Chondrocyte (in vitro differentiated cells): ENCODE measurements around the gene ZG16. TPM values are rescaled to one million over a fixed set of nuclear protein-coding genes. Genes with fewer than 3 reads are reported as not detected.
"Not testable (repeated sequence)": the region's sequence is repeated elsewhere in the genome, so short reads cannot be mapped to it uniquely, and the experiment has no call there.

Source experiments
- DNase-seq: peaks from one replicate; pipeline ENCODE4 v3.0.0; 2021; ENCODE audit warnings: mixed read lengths, low spot score
- H3K27ac Mint-ChIP-seq: one replicate; pipeline ENCODE4 v1.8.0; 2021; ENCODE audit warnings: mild to moderate bottlenecking, moderate library complexity, mixed read lengths; ENCODE audit not compliant: unreplicated experiment
- H3K27me3 Mint-ChIP-seq: 2 replicates; pipeline ENCODE4 v1.8.0; 2021; ENCODE audit warnings: low read depth, mixed read lengths
- H3K36me3 Mint-ChIP-seq: 2 replicates; pipeline ENCODE4 v1.8.0; 2021; ENCODE audit warnings: low read depth, mixed read lengths
- H3K4me1 Mint-ChIP-seq: 2 replicates; pipeline ENCODE4 v1.8.0; 2021; ENCODE audit warnings: low read depth, mild to moderate bottlenecking, mixed read lengths
- H3K4me3 Mint-ChIP-seq: one replicate; pipeline ENCODE4 v1.8.0; 2021; ENCODE audit warnings: mild to moderate bottlenecking, moderate library complexity, mixed read lengths; ENCODE audit not compliant: unreplicated experiment
- H3K9me3 Mint-ChIP-seq: 2 replicates; pipeline ENCODE4 v1.8.0; 2021; ENCODE audit warnings: low read depth, mixed read lengths
- CTCF ChIP-seq: fragments of 200-600 bp; sonication (generic); IDR thresholded peaks from 2 replicates; pipeline ENCODE4 v1.5.0; 2021; ENCODE audit warnings: antibody characterized with exemption, mild to moderate bottlenecking, moderate library complexity
- total RNA-seq: library from RNA; stranded (reverse); gene quantifications from 3 replicates; pipeline ENCODE4 v1.2.1, GENCODE V29; 2021

Gene ZG16
- total RNA-seq, 1 donor from 2014 or later, result not detected

- DNase-seq, result no peak
- Mint-ChIP-seq H3K27ac (no peak overlapping the region), H3K9me3 (no peaks in the 10 kb centered on the region), H3K36me3 (no peaks in the 10 kb centered on the region), H3K27me3 (peaks cover 8% of the 10 kb centered on the region), H3K4me1 (no peaks in the 10 kb centered on the region), H3K4me3 (no peak overlapping the region)
- TF ChIP-seq CTCF, result no peak
Measured at GRCh38 chr16:29765167-29766032, 12.7 kb upstream of the ZG16 start.

GRCh38 chr16:29766571-29766970 lies 11.5 kb upstream of the ZG16 start:
- TF ChIP-seq CTCF, result no peak
- H3K36me3 Mint-ChIP-seq, result no peaks in the 10 kb centered on the region
- H3K4me1 Mint-ChIP-seq, result no peaks in the 10 kb centered on the region
- peaks cover 8% of the 10 kb centered on the region for H3K27me3 Mint-ChIP-seq
- no peaks in the 10 kb centered on the region for H3K9me3 Mint-ChIP-seq
- no peak for DNase-seq
- H3K27ac Mint-ChIP-seq, result no peak overlapping the region
- no peak overlapping the region for H3K4me3 Mint-ChIP-seq

GRCh38 chr16:29767062-29767461 lies 11.0 kb upstream of the ZG16 start:
- H3K36me3 Mint-ChIP-seq, result no peaks in the 10 kb centered on the region
- H3K9me3 Mint-ChIP-seq, result no peaks in the 10 kb centered on the region
- H3K27me3 Mint-ChIP-seq, result peaks cover 8% of the 10 kb centered on the region
- DNase-seq, result no peak
- TF ChIP-seq CTCF, result no peak
- no peak overlapping the region for H3K4me3 Mint-ChIP-seq
- no peaks in the 10 kb centered on the region for H3K4me1 Mint-ChIP-seq
- no peak overlapping the region for H3K27ac Mint-ChIP-seq

GRCh38 chr16:29769507-29769906 lies 8.5 kb upstream of the ZG16 start:
- H3K36me3 Mint-ChIP-seq, result no peaks in the 10 kb centered on the region
- DNase-seq, result no peak
- H3K27me3 Mint-ChIP-seq, result peaks cover 7% of the 10 kb centered on the region
- H3K9me3 Mint-ChIP-seq, result no peaks in the 10 kb centered on the region
- no peak overlapping the region for H3K27ac Mint-ChIP-seq
- H3K4me1 Mint-ChIP-seq, result no peaks in the 10 kb centered on the region
- H3K4me3 Mint-ChIP-seq, result no peak overlapping the region
- no peak for TF ChIP-seq CTCF

- Mint-ChIP-seq H3K27me3 (peaks cover 4% of the 10 kb centered on the region), H3K4me1 (no peaks in the 10 kb centered on the region), H3K27ac (no peak overlapping the region), H3K9me3 (no peaks in the 10 kb centered on the region), H3K4me3 (no peak overlapping the region), H3K36me3 (no peaks in the 10 kb centered on the region)
- no peak for TF ChIP-seq CTCF
- no peak for DNase-seq
Measured at GRCh38 chr16:29770250-29770929, 7.7 kb upstream of the ZG16 start.

- not testable (repeated sequence) for H3K36me3 Mint-ChIP-seq, H3K9me3 Mint-ChIP-seq, H3K4me3 Mint-ChIP-seq, DNase-seq, H3K27me3 Mint-ChIP-seq, H3K27ac Mint-ChIP-seq, H3K4me1 Mint-ChIP-seq
Measured at GRCh38 chr16:29772330-29772729, 5.7 kb upstream of the ZG16 start.
